Measurements from ENCODE around the gene OSER1. TPM values are rescaled to one million over a fixed set of nuclear protein-coding genes. Genes with fewer than 3 reads are reported as not detected.
"Not testable (repeated sequence)": the region's sequence is repeated elsewhere in the genome, so short reads cannot be mapped to it uniquely, and the experiment has no call there.

OSER1 gene
- polyA plus RNA-seq, 1 of the 3 experiments (the other 2 are of a cell fraction), result 22.3 TPM

GRCh38 chr20:44190197-44190852, 20.2 kb downstream of the OSER1 start:
- DNase-seq, result peak; percentile 70
- H3K36me3 ChIP-seq (replicated peaks in 1 of 2; ENCODE audit: control insufficient read depth in 1 of 2, insufficient read depth in 2 of 2, low read length in 1 of 2); H2AFZ ChIP-seq (ENCODE audit: low read depth); POLR2A ChIA-PET; H3K27ac ChIP-seq (ENCODE audit: low read depth in 2 of 2, low read length in 1 of 2); H3K79me2 ChIP-seq (ENCODE audit: insufficient read depth); H3F3A ChIP-seq (replicated peaks; ENCODE audit: insufficient read depth); H3K9me3 ChIP-seq; H3K27me3 ChIP-seq (ENCODE audit: insufficient read depth); H3K4me2 ChIP-seq; H3K9me2 ChIP-seq; H4K20me1 ChIP-seq (ENCODE audit: insufficient read depth); H3K4me3 ChIP-seq (ENCODE audit: low read depth in 2 of 2, low read length in 1 of 2); H3K9ac ChIP-seq: not testable (repeated sequence)
- WGBS (ENCODE audit: low lambda C conversion rate), result 9% methylated on average over 15 of the region's 15 CpGs
- H3K4me1 ChIP-seq (ENCODE audit: control insufficient read depth in 1 of 2, insufficient read depth in 2 of 2, low read depth in 1 of 2, low read length in 1 of 2), result peaks cover 11 to 16% of the 10 kb centered on the region in 2 experiments; a peak in 2 of 4 replicates
- CTCF ChIA-PET, result interaction anchor here (0.6 to 19.9 kb wide), 53 partner anchors 9 to 802 kb away, joined by 3 to 618 read pairs (median 4); partner anchors contain the start of gene TTPAL
- TF ChIP-seq RCOR1 (IDR thresholded peaks at IDR 0.05; ENCODE audit: low read length), result 0 out of 2 replicates have a peak, but pooled peaks have one; percentile 20
- TF ChIP-seq, protein P1, sequence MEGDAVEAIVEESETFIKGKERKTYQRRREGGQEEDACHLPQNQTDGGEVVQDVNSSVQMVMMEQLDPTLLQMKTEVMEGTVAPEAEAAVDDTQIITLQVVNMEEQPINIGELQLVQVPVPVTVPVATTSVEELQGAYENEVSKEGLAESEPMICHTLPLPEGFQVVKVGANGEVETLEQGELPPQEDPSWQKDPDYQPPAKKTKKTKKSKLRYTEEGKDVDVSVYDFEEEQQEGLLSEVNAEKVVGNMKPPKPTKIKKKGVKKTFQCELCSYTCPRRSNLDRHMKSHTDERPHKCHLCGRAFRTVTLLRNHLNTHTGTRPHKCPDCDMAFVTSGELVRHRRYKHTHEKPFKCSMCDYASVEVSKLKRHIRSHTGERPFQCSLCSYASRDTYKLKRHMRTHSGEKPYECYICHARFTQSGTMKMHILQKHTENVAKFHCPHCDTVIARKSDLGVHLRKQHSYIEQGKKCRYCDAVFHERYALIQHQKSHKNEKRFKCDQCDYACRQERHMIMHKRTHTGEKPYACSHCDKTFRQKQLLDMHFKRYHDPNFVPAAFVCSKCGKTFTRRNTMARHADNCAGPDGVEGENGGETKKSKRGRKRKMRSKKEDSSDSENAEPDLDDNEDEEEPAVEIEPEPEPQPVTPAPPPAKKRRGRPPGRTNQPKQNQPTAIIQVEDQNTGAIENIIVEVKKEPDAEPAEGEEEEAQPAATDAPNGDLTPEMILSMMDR (IDR thresholded peaks at IDR 0.05), result peak; percentile 90
- peak; percentile 95 for TF ChIP-seq SMC3 (IDR thresholded peaks at IDR 0.05; ENCODE audit: low read depth, low read length)
- TF ChIP-seq RAD21 (IDR thresholded peaks at IDR 0.05; ENCODE audit: low read length), result peak; percentile 89

GRCh38 chr20:44188752-44189151, 21.8 kb downstream of the OSER1 start:
- H3K36me3 ChIP-seq (replicated peaks in 1 of 2; ENCODE audit: control insufficient read depth in 1 of 2, insufficient read depth in 2 of 2, low read length in 1 of 2), result no peaks in the 10 kb centered on the region
- ChIA-PET CTCF (interaction anchor here (0.7 to 19.9 kb wide), 13 partner anchors 9 to 651 kb away, joined by 3 to 618 read pairs (median 12); no protein-coding TSS in a partner anchor), POLR2A (interaction anchor here (1.4 kb wide), 1 partner anchor 72 kb away, joined by 5 read pairs; no protein-coding TSS in a partner anchor)
- no peaks in the 10 kb centered on the region for H3K9me2 ChIP-seq
- H3K4me3 ChIP-seq (ENCODE audit: low read depth in 2 of 2, low read length in 1 of 2), result no peak overlapping the region
- H4K20me1 ChIP-seq (ENCODE audit: insufficient read depth), result no peaks in the 10 kb centered on the region
- no peak overlapping the region for H3K27ac ChIP-seq (ENCODE audit: low read depth in 2 of 2, low read length in 1 of 2)
- no peak for DNase-seq
- H3F3A ChIP-seq (replicated peaks; ENCODE audit: insufficient read depth), result no peaks in the 10 kb centered on the region
- H3K4me1 ChIP-seq (ENCODE audit: control insufficient read depth in 1 of 2, insufficient read depth in 2 of 2, low read depth in 1 of 2, low read length in 1 of 2), result peaks cover 11 to 16% of the 10 kb centered on the region in 2 experiments; a peak in 2 of 4 replicates
- no peaks in the 10 kb centered on the region for H3K27me3 ChIP-seq (ENCODE audit: insufficient read depth)
- no peak overlapping the region for H3K9ac ChIP-seq
- no peaks in the 10 kb centered on the region for H3K79me2 ChIP-seq (ENCODE audit: insufficient read depth)
- no peak overlapping the region for H2AFZ ChIP-seq (ENCODE audit: low read depth)
- no peaks in the 10 kb centered on the region for H3K9me3 ChIP-seq
- 89% methylated on average over 6 of the region's 6 CpGs for WGBS (ENCODE audit: low lambda C conversion rate)
- TF ChIP-seq MEF2A (IDR thresholded peaks at IDR 0.05; ENCODE audit: borderline replicate concordance, low read depth) (no peak), EP300 (IDR thresholded peaks at IDR 0.05; ENCODE audit: borderline replicate concordance in 1 of 2, low read depth in 1 of 2, low read length in 1 of 2) (no peak), TCF12 (IDR thresholded peaks at IDR 0.05) (no peak), MXI1 (IDR thresholded peaks at IDR 0.05; ENCODE audit: low read depth, low read length) (no peak), MAX (IDR thresholded peaks at IDR 0.05; ENCODE audit: low read depth) (no peak)
- TF ChIP-seq, protein P2, sequence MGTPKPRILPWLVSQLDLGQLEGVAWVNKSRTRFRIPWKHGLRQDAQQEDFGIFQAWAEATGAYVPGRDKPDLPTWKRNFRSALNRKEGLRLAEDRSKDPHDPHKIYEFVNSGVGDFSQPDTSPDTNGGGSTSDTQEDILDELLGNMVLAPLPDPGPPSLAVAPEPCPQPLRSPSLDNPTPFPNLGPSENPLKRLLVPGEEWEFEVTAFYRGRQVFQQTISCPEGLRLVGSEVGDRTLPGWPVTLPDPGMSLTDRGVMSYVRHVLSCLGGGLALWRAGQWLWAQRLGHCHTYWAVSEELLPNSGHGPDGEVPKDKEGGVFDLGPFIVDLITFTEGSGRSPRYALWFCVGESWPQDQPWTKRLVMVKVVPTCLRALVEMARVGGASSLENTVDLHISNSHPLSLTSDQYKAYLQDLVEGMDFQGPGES (IDR thresholded peaks at IDR 0.05; ENCODE audit: low read depth, low read length), result no peak
- no peak overlapping the region for H3K4me2 ChIP-seq

Data from SK-N-SH (cell line).